GM21423 (cell line): ENCODE measurements around the gene CLEC16A.

Experiments
- ATAC-seq: cut with Tn5 transposase; IDR thresholded peaks from one replicate; pipeline ENCODE4 v1.9.1; 2021; ENCODE audit warnings: mild to moderate bottlenecking, moderate library complexity; ENCODE audit not compliant: unreplicated experiment

CLEC16A gene

GRCh38 chr16:11078812-11079459 lies 134.6 kb downstream of the CLEC16A start:
- no peak for ATAC-seq

- ATAC-seq: no peak
These were observed 135.4 kb downstream of the CLEC16A start for GRCh38 chr16:11079652-11080187.

- no peak for ATAC-seq
These were observed 136.1 kb downstream of the CLEC16A start for GRCh38 chr16:11080327-11080967.

- no peak for ATAC-seq
These were observed 136.8 kb downstream of the CLEC16A start for GRCh38 chr16:11080999-11081630.

- ATAC-seq: no peak
These were observed 137.9 kb downstream of the CLEC16A start for GRCh38 chr16:11082108-11082859.

- ATAC-seq: no peak
These were observed 138.6 kb downstream of the CLEC16A start for GRCh38 chr16:11082860-11083388.

GRCh38 chr16:11084484-11084875 lies 140.1 kb downstream of the CLEC16A start:
- no peak for ATAC-seq

GRCh38 chr16:11084876-11085485 lies 140.6 kb downstream of the CLEC16A start:
- no peak for ATAC-seq

- no peak for ATAC-seq
These were observed 141.6 kb downstream of the CLEC16A start for GRCh38 chr16:11085916-11086315.

- no peak for ATAC-seq
These were observed 143.3 kb downstream of the CLEC16A start for GRCh38 chr16:11087691-11088073.

- no peak for ATAC-seq
These were observed 143.8 kb downstream of the CLEC16A start for GRCh38 chr16:11088074-11088730.

GRCh38 chr16:11088831-11089230 lies 144.5 kb downstream of the CLEC16A start:
- ATAC-seq: no peak

- ATAC-seq: no peak
These were observed 145.2 kb downstream of the CLEC16A start for GRCh38 chr16:11089504-11090124.

GRCh38 chr16:11090232-11090631 lies 145.9 kb downstream of the CLEC16A start:
- ATAC-seq: no peak

GRCh38 chr16:11091021-11091785 lies 146.8 kb downstream of the CLEC16A start:
- no peak for ATAC-seq

- no peak for ATAC-seq
These were observed 148.6 kb downstream of the CLEC16A start for GRCh38 chr16:11092788-11093571.

GRCh38 chr16:11093572-11094074 lies 149.3 kb downstream of the CLEC16A start:
- ATAC-seq: no peak
